GM12878 (cell line): ENCODE measurements around the gene DGKI. TPM values are rescaled to one million over a fixed set of nuclear protein-coding genes. Genes with fewer than 3 reads are reported as not detected.

ENCODE experiments used
- ATF3 ChIP-seq: IDR thresholded peaks from 2 replicates; pipeline ENCODE4 v1.6.1; 2011; ENCODE audit warnings: low read depth, mild to moderate bottlenecking, low read length, moderate library complexity, borderline replicate concordance; ENCODE audit errors: extremely low read depth
- BACH1 ChIP-seq: fragments of 450-650 bp; IDR thresholded peaks from 2 replicates; pipeline ENCODE4 v1.6.1; 2017; ENCODE audit warnings: mild to moderate bottlenecking, borderline replicate concordance
- E2F8 ChIP-seq: fragments of 450-650 bp; IDR thresholded peaks from 2 replicates; pipeline ENCODE4 v1.6.1; 2018; ENCODE audit warnings: mild to moderate bottlenecking, low read depth, moderate library complexity; ENCODE audit not compliant: partially characterized antibody
- EGR1 ChIP-seq, 2 experiments: IDR thresholded peaks; 1 replicate in 1 of 2; 2 replicates in 1 of 2; pipeline ENCODE4 v1.6.1; 2011 to 2012; ENCODE audit warnings: low read depth in 2 of 2, low read length in 2 of 2, borderline replicate concordance in 1 of 2, mild to moderate bottlenecking in 1 of 2, moderate library complexity in 1 of 2
- PML ChIP-seq: IDR thresholded peaks from 2 replicates; pipeline ENCODE4 v1.6.1; 2012; ENCODE audit warnings: low read length, inconsistent platforms
- SUZ12 ChIP-seq: fragments of 200-600 bp; sonication (generic); IDR thresholded peaks from one replicate; pipeline ENCODE4 v1.6.1; 2018; ENCODE audit warnings: antibody characterized with exemption, mild to moderate bottlenecking; ENCODE audit not compliant: unreplicated experiment
- TCF12 ChIP-seq: IDR thresholded peaks from 2 replicates; pipeline ENCODE4 v1.6.1; 2011; ENCODE audit warnings: low read depth, mild to moderate bottlenecking, low read length
- ZBTB40 ChIP-seq: fragments of 450-650 bp; IDR thresholded peaks from 2 replicates; pipeline ENCODE4 v1.6.1; 2016; ENCODE audit warnings: mild to moderate bottlenecking, moderate library complexity, borderline replicate concordance
- ZNF384 ChIP-seq: IDR thresholded peaks from 2 replicates; pipeline ENCODE4 v1.6.1; 2012; ENCODE audit warnings: low read depth, mild to moderate bottlenecking, low read length, improper control_type of control experiment, borderline replicate concordance
- polyA plus RNA-seq, 11 experiments: library from polyadenylated mRNA; depleted of rRNA in 4 of 11; unstranded in 6 of 11; stranded (reverse) in 5 of 11; fragments of >200 nt; fragmentation: Nextera tagmentation in 4 of 11; fragmentation: Illumina TruSeq in 1 of 11; extraction: Ambion mirVana in 4 of 11; extraction: Trizol in 1 of 11; gene quantifications; 1 replicate in 1 of 11; 2 replicates in 10 of 11; pipeline versions ENCODE4 v1.2.1 to v1.2.3, GENCODE V29; 2011 to 2016; ENCODE audit warnings: inconsistent platforms in 2 of 11, missing spikeins in 2 of 11, low read depth in 1 of 11
- total RNA-seq, 4 experiments: library from RNA; depleted of rRNA in 3 of 4; stranded (reverse); fragments of >200 nt in 3 of 4; fragmentation: Illumina TruSeq in 1 of 4; extraction: Trizol in 1 of 4; gene quantifications; 2 replicates each; pipeline versions ENCODE4 v1.2.1 to v1.2.3, GENCODE V29; 2013 to 2021

Gene DGKI
- total and polyA plus RNA-seq, 10 of the 15 experiments (the other 5 are each of a cell fraction or from before 2014, with no cell fraction given) = 10.4 to 37.1 (median 22.1) TPM

DNA sequence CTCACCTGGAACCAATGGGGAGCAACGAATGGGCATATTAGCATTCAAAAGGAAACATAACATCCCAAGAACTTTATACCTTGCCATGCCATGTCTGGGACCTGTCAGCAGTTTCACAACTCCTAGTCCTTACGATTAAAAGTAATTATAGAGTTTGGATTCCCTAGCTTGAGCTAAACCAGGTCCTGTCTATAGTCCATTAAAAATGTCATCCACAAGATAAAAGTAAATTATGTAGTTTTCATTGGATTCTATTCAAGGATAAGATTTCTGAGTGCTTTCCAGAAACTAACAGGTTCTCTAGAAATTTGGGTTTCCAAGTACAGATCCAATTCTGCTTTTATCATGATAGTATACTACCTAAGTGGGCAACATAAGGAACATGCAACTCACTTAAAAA lies 339.7 kb downstream of the DGKI start (continued):
- TF ChIP-seq ZBTB40 (no peak), SUZ12 (no peak), BACH1 (no peak), ZNF384 (no peak), TCF12 (no peak), ATF3 (no peak), E2F8 (no peak), PML (no peak), EGR1 (IDR thresholded peaks at IDR 0.05; ENCODE audit: borderline replicate concordance in 1 of 2, low read depth in 2 of 2, low read length in 2 of 2) (no peak)
